Endothelial cell (in vitro differentiated cells): ENCODE data around the gene FBXO31. TPM values are rescaled to one million over a fixed set of nuclear protein-coding genes. Genes with fewer than 3 reads are reported as not detected.

ENCODE experiments used
- DNase-seq: peaks from one replicate; pipeline ENCODE4 v3.0.0; 2021; ENCODE audit warnings: low spot score
- H3K27ac Mint-ChIP-seq: one replicate; pipeline ENCODE4 v1.8.0; 2021; ENCODE audit warnings: mixed read lengths, inconsistent platforms; ENCODE audit not compliant: unreplicated experiment
- H3K27me3 Mint-ChIP-seq: one replicate; pipeline ENCODE4 v1.8.0; 2021; ENCODE audit warnings: mild to moderate bottlenecking, moderate library complexity, mixed read lengths, inconsistent platforms; ENCODE audit not compliant: unreplicated experiment
- H3K36me3 Mint-ChIP-seq: one replicate; pipeline ENCODE4 v1.8.0; 2021; ENCODE audit warnings: mild to moderate bottlenecking, low read depth, mixed read lengths, inconsistent platforms; ENCODE audit not compliant: unreplicated experiment
- H3K4me1 Mint-ChIP-seq: one replicate; pipeline ENCODE4 v1.8.0; 2021; ENCODE audit warnings: mild to moderate bottlenecking, mixed read lengths, inconsistent platforms; ENCODE audit not compliant: unreplicated experiment
- H3K4me3 Mint-ChIP-seq: one replicate; pipeline ENCODE4 v1.8.0; 2021; ENCODE audit warnings: mild to moderate bottlenecking, mixed read lengths, inconsistent platforms; ENCODE audit not compliant: unreplicated experiment
- H3K9me3 Mint-ChIP-seq: one replicate; pipeline ENCODE4 v1.8.0; 2021; ENCODE audit warnings: mixed read lengths, inconsistent platforms; ENCODE audit not compliant: unreplicated experiment
- total RNA-seq: library from RNA; stranded (reverse); fragmentation: NEBNext Ultra II Directional; extraction: Animal tissue kit (Norgen Biotek cat#: 25700); gene quantifications from one replicate; pipeline ENCODE4 v1.2.1, GENCODE V29; 2021; ENCODE audit not compliant: unreplicated experiment
- TF ChIP-seq, protein P1 (sequence below): fragments of 200-600 bp; sonication (generic); IDR thresholded peaks from one replicate; pipeline ENCODE4 v1.5.0; 2021; ENCODE audit warnings: antibody characterized with exemption; ENCODE audit not compliant: unreplicated experiment

Gene FBXO31
- total RNA-seq, 1 donor from 2014 or later: 13.5 TPM

DNA sequence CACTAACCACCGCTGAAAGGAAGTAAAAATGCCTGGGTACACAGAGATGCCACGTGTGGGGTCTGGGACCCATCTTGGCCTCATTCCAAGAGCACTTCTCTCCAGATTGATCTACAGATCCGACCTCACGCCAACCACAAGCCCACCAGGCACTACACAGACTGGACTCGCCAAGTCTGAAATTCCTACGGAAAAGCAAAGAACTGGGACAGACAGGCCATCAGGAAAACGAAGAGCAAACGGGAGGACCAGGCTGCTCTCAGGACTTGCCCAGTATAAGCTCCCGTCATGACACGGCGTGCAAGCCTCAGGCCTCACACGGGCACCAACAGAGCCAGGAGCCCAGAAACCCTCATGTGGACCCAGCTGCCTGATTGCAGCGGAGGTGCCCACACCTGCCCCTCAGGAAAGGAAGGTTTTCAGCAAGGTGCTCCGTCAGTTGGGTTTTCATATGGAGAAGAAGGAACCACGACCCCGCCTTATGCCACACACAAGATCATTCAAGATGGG, 46.3 kb downstream of the FBXO31 start:
- no peak for DNase-seq
- Mint-ChIP-seq H3K36me3 (peaks cover 15% of the 10 kb centered on the region), H3K9me3 (no peaks in the 10 kb centered on the region), H3K27me3 (peaks cover 3% of the 10 kb centered on the region), H3K4me3 (no peak overlapping the region), H3K27ac (no peak overlapping the region), H3K4me1 (no peaks in the 10 kb centered on the region)
- TF ChIP-seq, protein P1, sequence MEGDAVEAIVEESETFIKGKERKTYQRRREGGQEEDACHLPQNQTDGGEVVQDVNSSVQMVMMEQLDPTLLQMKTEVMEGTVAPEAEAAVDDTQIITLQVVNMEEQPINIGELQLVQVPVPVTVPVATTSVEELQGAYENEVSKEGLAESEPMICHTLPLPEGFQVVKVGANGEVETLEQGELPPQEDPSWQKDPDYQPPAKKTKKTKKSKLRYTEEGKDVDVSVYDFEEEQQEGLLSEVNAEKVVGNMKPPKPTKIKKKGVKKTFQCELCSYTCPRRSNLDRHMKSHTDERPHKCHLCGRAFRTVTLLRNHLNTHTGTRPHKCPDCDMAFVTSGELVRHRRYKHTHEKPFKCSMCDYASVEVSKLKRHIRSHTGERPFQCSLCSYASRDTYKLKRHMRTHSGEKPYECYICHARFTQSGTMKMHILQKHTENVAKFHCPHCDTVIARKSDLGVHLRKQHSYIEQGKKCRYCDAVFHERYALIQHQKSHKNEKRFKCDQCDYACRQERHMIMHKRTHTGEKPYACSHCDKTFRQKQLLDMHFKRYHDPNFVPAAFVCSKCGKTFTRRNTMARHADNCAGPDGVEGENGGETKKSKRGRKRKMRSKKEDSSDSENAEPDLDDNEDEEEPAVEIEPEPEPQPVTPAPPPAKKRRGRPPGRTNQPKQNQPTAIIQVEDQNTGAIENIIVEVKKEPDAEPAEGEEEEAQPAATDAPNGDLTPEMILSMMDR: no peak

DNA sequence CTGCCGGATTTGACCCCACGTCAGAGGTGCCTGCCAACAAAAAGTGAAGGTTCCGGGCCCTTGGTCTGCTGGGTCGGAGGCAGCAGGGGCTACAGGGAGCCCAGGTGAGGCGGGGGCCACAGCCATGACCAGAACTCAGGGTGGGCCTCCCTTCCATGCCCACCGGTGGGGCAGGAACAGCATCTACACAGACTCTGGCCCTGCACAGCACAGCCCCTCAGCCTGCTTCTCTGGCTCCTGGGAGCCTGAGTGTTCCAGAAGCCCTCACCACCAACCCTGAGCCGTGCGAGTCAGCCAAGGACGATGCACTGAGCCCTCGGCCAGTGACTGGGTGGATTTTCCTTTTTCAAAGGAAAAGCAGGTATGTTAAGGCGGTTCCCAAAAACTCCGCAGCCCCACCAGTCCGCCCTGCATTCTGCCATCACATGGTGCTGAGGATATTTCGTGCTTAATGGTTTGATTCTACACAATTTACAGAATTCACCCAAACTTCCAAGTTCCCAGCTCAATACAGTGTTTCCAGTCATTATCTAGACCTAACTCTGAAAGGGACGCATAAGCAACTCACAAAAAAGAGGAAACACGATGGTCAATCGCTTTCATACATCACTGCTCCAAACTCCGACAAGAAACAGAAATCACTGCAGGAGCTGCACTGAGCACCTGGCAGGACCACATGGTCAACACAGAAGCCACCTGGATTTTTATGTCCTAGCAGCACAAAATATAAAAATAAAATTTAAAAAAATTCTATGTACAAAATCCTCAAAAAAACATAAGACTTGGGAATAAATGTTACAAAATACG, 46.9 kb downstream of the FBXO31 start:
- Mint-ChIP-seq H3K4me3 (no peak overlapping the region), H3K36me3 (peaks cover 15% of the 10 kb centered on the region), H3K27ac (no peak overlapping the region), H3K9me3 (no peaks in the 10 kb centered on the region), H3K4me1 (no peaks in the 10 kb centered on the region), H3K27me3 (no peaks in the 10 kb centered on the region)
- DNase-seq: no peak
- TF ChIP-seq, protein P1: no peak

DNA sequence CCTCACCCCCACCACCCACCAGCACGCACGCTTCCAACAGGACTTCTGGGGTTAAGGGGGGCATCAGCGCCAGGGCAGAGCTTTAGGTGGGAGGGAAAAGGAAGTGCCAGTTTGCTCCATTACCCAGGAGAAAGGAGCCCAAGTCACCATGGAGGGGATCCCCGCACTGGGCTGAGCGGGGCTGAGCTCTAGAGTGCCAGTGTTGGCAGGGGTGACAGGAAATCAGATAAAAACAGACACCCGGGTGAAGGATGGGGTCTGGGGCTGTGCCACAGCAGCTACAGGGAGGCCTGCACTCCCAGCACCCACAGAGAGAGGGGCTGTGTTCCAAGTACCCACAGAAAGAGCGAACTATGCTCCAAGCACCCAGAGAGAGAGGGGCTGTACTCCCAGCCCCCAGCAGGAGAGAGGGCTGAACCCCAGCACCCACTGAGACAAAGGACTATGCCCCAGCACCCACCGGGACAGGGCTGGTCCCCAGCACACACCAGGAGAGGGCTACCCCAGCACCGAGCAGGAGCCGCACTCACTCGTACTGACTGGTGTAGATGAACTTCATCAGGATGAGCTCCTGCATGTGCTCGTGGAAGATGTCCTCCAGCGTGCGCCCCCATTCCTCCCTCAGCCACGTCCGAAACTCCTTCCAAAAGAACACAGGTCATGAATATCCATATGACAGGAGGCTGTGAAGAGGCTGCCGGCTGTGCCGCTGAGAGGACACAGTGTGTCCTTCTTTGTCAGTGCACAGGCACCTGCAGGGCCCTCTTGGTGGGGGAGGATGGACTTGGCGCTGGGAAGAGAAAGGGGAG, 47.7 kb downstream of the FBXO31 start:
- TF ChIP-seq, protein P1: no peak
- DNase-seq: no peak
- no peaks in the 10 kb centered on the region for H3K9me3 Mint-ChIP-seq
- no peaks in the 10 kb centered on the region for H3K27me3 Mint-ChIP-seq
- no peak overlapping the region for H3K4me3 Mint-ChIP-seq
- H3K27ac Mint-ChIP-seq: no peak overlapping the region
- peaks cover 18% of the 10 kb centered on the region for H3K36me3 Mint-ChIP-seq
- no peaks in the 10 kb centered on the region for H3K4me1 Mint-ChIP-seq

DNA sequence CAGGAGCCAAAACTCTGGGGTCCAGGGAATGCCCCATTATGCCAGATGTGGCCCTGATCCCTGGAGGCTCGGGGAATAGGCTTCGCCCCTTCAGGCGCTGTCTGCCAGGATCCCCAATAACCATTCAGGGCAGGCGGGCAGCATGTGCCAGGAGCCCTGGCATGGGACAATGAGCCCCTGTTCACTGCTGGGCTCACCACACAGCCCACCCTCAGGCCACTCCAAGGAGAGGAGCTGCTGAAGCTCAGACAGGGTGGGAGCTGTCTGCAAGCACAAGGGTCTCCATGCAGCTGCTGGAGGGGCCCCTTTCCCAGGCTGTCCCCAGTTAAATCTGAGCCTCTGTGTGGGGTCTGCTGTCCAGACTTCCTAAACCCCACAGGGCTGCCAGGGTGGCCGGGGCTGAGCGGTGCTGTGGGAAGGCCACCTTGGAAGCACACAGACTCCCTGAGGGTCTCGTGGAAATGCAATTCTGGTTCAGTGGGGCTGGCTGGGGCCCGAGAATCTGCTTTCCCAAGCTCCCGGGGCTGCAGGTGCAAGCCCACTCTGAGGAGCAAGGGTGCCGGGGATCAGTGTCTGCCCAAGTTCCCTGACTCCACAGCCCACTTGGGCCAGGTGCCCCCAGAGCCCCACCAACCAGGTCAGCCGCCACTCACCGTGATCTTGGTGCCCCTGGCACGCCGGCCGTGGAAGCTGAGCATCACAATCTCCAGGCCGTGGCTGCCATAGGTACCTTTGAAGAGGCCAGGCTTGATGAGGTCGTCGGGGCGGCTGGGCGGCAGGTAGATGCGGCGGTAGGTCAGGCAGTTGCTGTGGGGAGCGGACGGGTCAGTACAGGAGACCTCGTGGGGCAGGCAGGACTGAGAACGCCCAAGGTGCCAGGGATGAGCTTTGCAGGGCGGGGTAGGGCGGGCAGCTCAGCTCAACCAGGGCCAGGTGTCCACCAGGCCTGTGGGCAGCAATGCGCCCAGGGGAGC, 48.6 kb downstream of the FBXO31 start:
- H3K36me3 Mint-ChIP-seq: peaks cover 22% of the 10 kb centered on the region
- H3K27me3 Mint-ChIP-seq: no peaks in the 10 kb centered on the region
- H3K4me1 Mint-ChIP-seq: no peaks in the 10 kb centered on the region
- TF ChIP-seq, protein P1: no peak
- H3K4me3 Mint-ChIP-seq: no peak overlapping the region
- H3K9me3 Mint-ChIP-seq: no peaks in the 10 kb centered on the region
- H3K27ac Mint-ChIP-seq: no peak overlapping the region
- no peak for DNase-seq
